Endodermal cell (in vitro differentiated cells): ENCODE data around the gene RAPGEFL1. TPM values are rescaled to one million over a fixed set of nuclear protein-coding genes. Genes with fewer than 3 reads are reported as not detected.
"Not testable (repeated sequence)": the region's sequence is repeated elsewhere in the genome, so short reads cannot be mapped to it uniquely, and the experiment has no call there.

Source experiments
- DNase-seq: peaks from one replicate; pipeline ENCODE4 v3.0.0-alpha.2; 2017
- H3K27ac ChIP-seq: 2 replicates; pipeline ENCODE4 v1.5.1; 2013; ENCODE audit warnings: mild to moderate bottlenecking, low read depth, low read length, moderate library complexity
- H3K27me3 ChIP-seq: 2 replicates; pipeline ENCODE4 v1.6.1; 2013; ENCODE audit warnings: mild to moderate bottlenecking, low read length, moderate library complexity; ENCODE audit not compliant: insufficient read depth, control insufficient read depth, poor library complexity, severe bottlenecking
- H3K36me3 ChIP-seq: 2 replicates; pipeline ENCODE4 v1.7.0; 2013; ENCODE audit warnings: mild to moderate bottlenecking, low read length, moderate library complexity; ENCODE audit not compliant: control insufficient read depth, insufficient read depth
- H3K4me1 ChIP-seq: one replicate; pipeline ENCODE4 v1.7.0; 2013; ENCODE audit warnings: low read length; ENCODE audit not compliant: control insufficient read depth, insufficient read depth
- H3K4me3 ChIP-seq: 2 replicates; pipeline ENCODE4 v1.5.1; 2013; ENCODE audit warnings: mild to moderate bottlenecking, low read length, moderate library complexity
- H3K9ac ChIP-seq: 2 replicates; pipeline ENCODE4 v1.6.1; 2013; ENCODE audit warnings: mild to moderate bottlenecking, low read length, moderate library complexity; ENCODE audit not compliant: poor library complexity, severe bottlenecking; ENCODE audit errors: extremely low read depth
- H3K9me3 ChIP-seq: 2 replicates; pipeline ENCODE4 v1.6.1; 2013; ENCODE audit warnings: mild to moderate bottlenecking, low read length, moderate library complexity; ENCODE audit not compliant: control insufficient read depth
- H3K27ac Mint-ChIP-seq: 2 replicates; pipeline ENCODE4 v1.8.0; 2020; ENCODE audit warnings: mixed read lengths
- H3K27me3 Mint-ChIP-seq: 2 replicates; pipeline ENCODE4 v1.8.0; 2021; ENCODE audit warnings: mild to moderate bottlenecking, mixed read lengths; ENCODE audit not compliant: insufficient read depth
- H3K36me3 Mint-ChIP-seq: 2 replicates; pipeline ENCODE4 v1.8.0; 2020; ENCODE audit warnings: low read depth, mixed read lengths
- H3K4me1 Mint-ChIP-seq: 2 replicates; pipeline ENCODE4 v1.8.0; 2020; ENCODE audit warnings: mixed read lengths
- H3K4me3 Mint-ChIP-seq: 2 replicates; pipeline ENCODE4 v1.8.0; 2020; ENCODE audit warnings: mild to moderate bottlenecking, moderate library complexity, mixed read lengths
- H3K9me3 Mint-ChIP-seq: 2 replicates; pipeline ENCODE4 v1.8.0; 2020; ENCODE audit warnings: mild to moderate bottlenecking, mixed read lengths
- CTCF ChIP-seq: fragments of 200-600 bp; sonication (generic); conservative IDR thresholded peaks from 2 replicates; pipeline ENCODE4 v1.5.0; 2021; ENCODE audit warnings: antibody characterized with exemption, mild to moderate bottlenecking
- WGBS, 2 experiments: methylation state at CpG; one replicate each; pipeline versions ENCODE4 v1.1.5 to v1.1.7; 2013; ENCODE audit warnings: missing lambda C conversion rate in 2 of 2, mixed read lengths in 1 of 2; ENCODE audit not compliant: insufficient coverage in 1 of 2, insufficient read length in 1 of 2; 5-methylcytosine and 5-hydroxymethylcytosine counted together
- total RNA-seq, 2 donors: library from RNA; stranded (reverse); fragmentation: NEBNext Ultra II Directional in 1 of 2; extraction: Animal tissue kit (Norgen Biotek cat#: 25700) in 1 of 2; gene quantifications; 2 replicates in 1 of 2; 3 replicates in 1 of 2; pipeline ENCODE4 v1.2.1, GENCODE V29; 2021

Gene RAPGEFL1
- total RNA-seq, 2 donors from 2014 or later, result 15.6 to 20.8 TPM

GRCh38 chr17:40218740-40219593 is 41.7 kb downstream of the RAPGEFL1 start, which contains the start of gene WIPF2:
WIPF2 (plus strand) TSS chr17:40219304; CDS start chr17:40256460, 37,156 bp downstream.
- Mint-ChIP-seq H3K9me3 (no peaks in the 10 kb centered on the region), H3K27me3 (no peaks in the 10 kb centered on the region), H3K27ac (peak within 1 kb of the TSS; percentile 97), H3K4me1 (peaks cover 8% of the 10 kb centered on the region), H3K36me3 (peaks cover 2% of the 10 kb centered on the region), H3K4me3 (peak within 1 kb of the TSS; percentile 76)
- Histone ChIP-seq H3K36me3 (no peaks in the 10 kb centered on the region), H3K9ac (peak within 1 kb of the TSS; percentile 73), H3K27me3 (no peaks in the 10 kb centered on the region), H3K4me1 (no peaks in the 10 kb centered on the region), H3K4me3 (peak within 1 kb of the TSS; percentile 97), H3K27ac (peak within 1 kb of the TSS; percentile 84), H3K9me3 (no peaks in the 10 kb centered on the region)
- TF ChIP-seq CTCF, result peak; percentile 89
- DNase-seq, result peak; percentile 100
- WGBS, 2 experiments, result 4 to 41% methylated on average over 8 to 59 of the region's 59 CpGs

GRCh38 chr17:40219594-40220338 is 42.5 kb downstream of the RAPGEFL1 start:
- no peaks in the 10 kb centered on the region for H3K27me3 ChIP-seq
- no peaks in the 10 kb centered on the region for H3K9me3 Mint-ChIP-seq
- no peaks in the 10 kb centered on the region for H3K9me3 ChIP-seq
- H3K4me1 ChIP-seq, result no peaks in the 10 kb centered on the region
- H3K27ac ChIP-seq, result peak overlapping the region; percentile 84
- H3K27ac Mint-ChIP-seq, result peak overlapping the region; percentile 97
- 9 to 12% methylated on average over 18 to 24 of the region's 24 CpGs for WGBS, 2 experiments
- H3K36me3 Mint-ChIP-seq, result peaks cover 2% of the 10 kb centered on the region
- no peaks in the 10 kb centered on the region for H3K27me3 Mint-ChIP-seq
- no peak for DNase-seq
- H3K36me3 ChIP-seq, result no peaks in the 10 kb centered on the region
- H3K4me1 Mint-ChIP-seq, result peaks cover 11% of the 10 kb centered on the region
- peak overlapping the region; percentile 97 for H3K4me3 ChIP-seq
- H3K9ac ChIP-seq, result peak overlapping the region; percentile 73
- H3K4me3 Mint-ChIP-seq, result peak overlapping the region; percentile 76
- TF ChIP-seq CTCF, result no peak

- H3K4me1 ChIP-seq, result no peaks in the 10 kb centered on the region
- 83 to 98% methylated on average over 4 to 5 of the region's 5 CpGs for WGBS, 2 experiments
- no peaks in the 10 kb centered on the region for H3K27me3 Mint-ChIP-seq
- peaks cover 16% of the 10 kb centered on the region for H3K36me3 Mint-ChIP-seq
- H3K9me3 Mint-ChIP-seq, result no peaks in the 10 kb centered on the region
- H3K36me3 ChIP-seq, result no peaks in the 10 kb centered on the region
- H3K27me3 ChIP-seq, result no peaks in the 10 kb centered on the region
- H3K4me1 Mint-ChIP-seq, result peaks cover 7% of the 10 kb centered on the region
- no peak overlapping the region for H3K27ac Mint-ChIP-seq
- no peak for TF ChIP-seq CTCF
- H3K9me3 ChIP-seq, result no peaks in the 10 kb centered on the region
- H3K9ac ChIP-seq, result no peak overlapping the region
- DNase-seq, result no peak
- no peak overlapping the region for H3K4me3 ChIP-seq
- peak overlapping the region; percentile 70 for H3K27ac ChIP-seq
- H3K4me3 Mint-ChIP-seq, result no peak overlapping the region
These were observed 47.7 kb downstream of the RAPGEFL1 start for GRCh38 chr17:40224718-40225550.

- H3K4me3 ChIP-seq, H3K27me3 ChIP-seq, H3K27ac Mint-ChIP-seq, H3K9me3 Mint-ChIP-seq, H3K9me3 ChIP-seq, H3K4me1 ChIP-seq, DNase-seq, H3K27ac ChIP-seq, H3K9ac ChIP-seq, H3K4me1 Mint-ChIP-seq, H3K4me3 Mint-ChIP-seq, H3K27me3 Mint-ChIP-seq: not testable (repeated sequence)
- H3K36me3 ChIP-seq, result peaks cover 13% of the 10 kb centered on the region
- 94 to 97% methylated on average over 12 to 13 of the region's 14 CpGs for WGBS, 2 experiments
- peaks cover 28% of the 10 kb centered on the region for H3K36me3 Mint-ChIP-seq
These were observed 51.9 kb downstream of the RAPGEFL1 start for GRCh38 chr17:40229146-40229545.
